Islet precursor cell (in vitro differentiated cells): Measurements from ENCODE around the gene ADCY7.

Experiments used
- DNase-seq: peaks from one replicate; pipeline ENCODE4 v3.0.0-alpha.2; 2018

ADCY7 gene

DNA sequence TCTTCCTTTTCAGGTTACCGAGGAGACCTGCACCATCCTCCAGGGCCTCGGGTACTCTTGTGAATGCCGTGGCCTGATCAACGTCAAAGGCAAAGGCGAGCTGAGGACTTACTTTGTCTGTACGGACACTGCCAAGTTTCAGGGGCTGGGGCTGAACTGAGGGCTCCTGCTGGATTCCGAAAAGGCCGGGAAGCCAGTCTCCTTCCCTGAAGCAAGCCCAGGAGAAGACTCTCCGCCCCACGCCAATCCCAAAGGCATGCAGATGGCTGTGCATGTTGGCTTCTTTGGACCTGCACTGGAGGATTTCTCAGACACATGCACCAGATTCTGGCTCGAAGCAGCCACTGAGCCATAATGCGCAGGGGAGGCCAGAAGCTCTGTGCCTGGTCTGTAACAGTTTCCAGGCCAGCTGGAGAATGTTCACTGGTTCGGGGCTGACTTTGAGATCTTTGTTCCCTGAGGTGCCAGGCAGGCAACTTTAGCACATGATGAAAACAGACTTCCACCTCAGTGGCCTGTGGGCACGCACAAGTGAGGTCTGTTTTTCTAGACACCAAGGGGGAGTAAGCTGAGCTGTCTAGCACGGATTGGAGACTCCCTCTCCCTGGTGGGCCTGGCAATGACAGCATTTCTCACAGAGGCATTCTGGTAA is 49.1 kb downstream of the ADCY7 start:
- peak; percentile 93 for DNase-seq

DNA sequence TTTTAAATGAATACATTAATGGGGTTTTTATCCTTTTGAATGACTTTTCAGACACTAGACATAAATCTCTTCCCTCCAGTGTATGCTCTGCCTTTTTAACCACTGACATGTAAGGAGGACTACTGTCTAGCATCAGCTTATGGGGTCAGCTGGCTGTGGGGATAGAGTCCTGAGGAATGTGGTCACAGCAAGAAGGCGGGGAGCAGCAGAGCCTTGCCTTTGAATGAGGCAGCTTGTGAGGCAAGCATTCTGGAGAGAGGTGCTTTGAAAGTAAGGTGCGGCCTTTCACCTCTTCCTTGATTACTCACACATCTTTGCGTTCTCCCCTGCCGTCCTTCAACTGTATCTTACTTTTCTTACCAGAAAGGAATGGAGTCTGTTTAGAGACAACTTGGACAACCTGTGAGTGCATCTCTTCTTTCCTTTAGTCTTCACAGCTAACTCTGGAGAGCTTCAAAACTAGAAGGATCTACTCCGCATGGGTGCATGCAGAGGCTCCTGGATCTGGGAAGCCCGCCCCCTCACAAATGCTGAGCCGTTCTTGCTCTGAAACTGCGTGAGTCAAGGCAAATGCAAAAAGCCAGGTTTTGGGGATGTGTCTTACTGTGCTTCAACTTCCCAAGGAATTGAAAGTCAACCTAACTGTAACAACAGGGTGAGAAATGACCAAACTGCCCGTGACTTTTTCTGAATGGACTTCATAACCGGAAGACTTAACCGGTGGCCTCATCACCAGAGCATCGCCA is 49.9 kb downstream of the ADCY7 start:
- DNase-seq, result peak; percentile 67

DNA sequence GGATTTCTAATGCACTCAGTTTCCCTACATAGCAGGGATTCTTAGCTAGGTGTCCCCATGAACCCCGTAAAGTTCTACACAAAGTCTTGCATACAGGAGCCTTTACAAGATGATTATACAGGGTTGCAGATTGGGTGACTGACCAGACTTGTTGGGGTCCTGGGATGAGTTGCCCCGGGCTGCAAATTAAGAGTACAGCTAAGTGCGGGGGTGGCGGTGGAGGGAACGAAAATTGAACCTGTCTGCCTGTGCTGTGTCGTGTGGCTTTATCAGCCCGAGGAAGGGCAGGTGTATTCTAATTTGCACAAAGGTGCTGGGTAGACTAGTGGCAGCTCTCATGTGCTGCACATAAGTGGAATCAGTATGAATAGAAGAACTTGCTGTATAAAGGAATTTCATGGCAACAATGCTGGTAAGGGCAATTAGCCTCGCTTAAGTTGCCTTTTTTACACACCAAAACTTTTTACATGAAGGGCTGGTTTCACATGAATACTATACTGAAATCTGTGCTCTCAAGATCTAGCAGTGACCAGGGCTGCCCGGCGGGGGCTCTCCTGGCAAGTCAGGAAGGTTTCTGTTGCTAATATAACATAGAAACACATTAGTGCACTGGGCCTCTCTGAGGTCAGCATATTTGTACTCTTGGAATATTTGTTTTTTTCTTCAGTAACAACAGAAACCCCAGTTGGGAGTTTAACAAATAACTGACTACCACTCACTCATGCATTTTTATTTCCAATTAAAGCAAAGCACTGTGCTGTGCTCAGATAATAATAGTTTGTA is 50.7 kb downstream of the ADCY7 start:
- no peak for DNase-seq

GRCh38 chr16:50318796-50319578 is 52.6 kb downstream of the ADCY7 start:
- peak; percentile 60 for DNase-seq

GRCh38 chr16:50320310-50320709 is 54.0 kb downstream of the ADCY7 start:
- DNase-seq, result peak; percentile 45

DNA sequence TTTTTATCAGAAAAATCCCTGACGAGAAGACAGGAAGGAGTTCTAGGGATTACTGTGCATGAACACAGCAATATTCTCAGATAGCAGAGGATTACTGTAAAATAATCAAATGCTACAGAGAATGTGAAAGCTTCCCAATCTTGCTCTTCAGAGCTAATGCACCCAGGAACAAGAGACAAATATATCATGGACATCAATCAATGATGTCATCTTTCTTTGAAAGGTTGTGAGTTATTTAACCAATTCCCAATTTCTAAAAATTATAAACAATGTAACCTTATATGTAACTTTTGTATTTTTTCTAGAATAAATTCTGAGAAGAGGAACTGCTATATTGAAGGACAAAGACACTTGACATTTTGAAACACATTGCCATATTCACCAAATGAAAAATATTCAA is 56.0 kb downstream of the ADCY7 start:
- no peak for DNase-seq

DNA sequence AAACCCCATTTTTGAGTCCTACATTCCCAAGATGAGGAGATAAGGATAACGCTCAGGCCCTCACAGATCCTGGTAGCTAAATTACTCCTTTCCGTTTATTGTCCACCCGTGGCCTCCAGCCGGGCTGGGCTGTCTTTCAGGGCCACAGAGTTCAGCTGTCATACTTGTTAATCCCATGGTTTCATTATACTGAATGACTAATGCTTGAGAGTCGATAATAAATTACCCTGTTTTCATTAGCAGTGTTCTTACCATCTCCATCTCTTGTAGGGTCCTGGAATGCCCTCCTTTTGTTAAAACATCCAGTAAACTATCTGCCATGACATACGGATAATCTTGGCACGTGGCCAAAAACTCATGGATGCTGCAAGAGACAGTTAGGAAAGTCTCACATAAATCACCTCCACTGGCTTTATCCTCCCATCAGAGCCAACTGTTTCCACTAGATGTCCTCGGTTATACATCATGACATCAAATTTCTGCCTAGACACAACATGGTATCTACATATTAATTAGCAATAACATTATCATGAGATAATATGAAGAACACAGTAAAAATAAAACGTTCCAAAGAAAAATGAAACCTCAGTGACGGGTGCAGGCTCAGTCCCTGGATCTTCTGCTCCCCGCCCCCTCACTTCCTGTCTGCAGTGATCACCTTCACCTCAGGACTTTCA is 57.1 kb downstream of the ADCY7 start:
- peak; percentile 51 for DNase-seq

DNA sequence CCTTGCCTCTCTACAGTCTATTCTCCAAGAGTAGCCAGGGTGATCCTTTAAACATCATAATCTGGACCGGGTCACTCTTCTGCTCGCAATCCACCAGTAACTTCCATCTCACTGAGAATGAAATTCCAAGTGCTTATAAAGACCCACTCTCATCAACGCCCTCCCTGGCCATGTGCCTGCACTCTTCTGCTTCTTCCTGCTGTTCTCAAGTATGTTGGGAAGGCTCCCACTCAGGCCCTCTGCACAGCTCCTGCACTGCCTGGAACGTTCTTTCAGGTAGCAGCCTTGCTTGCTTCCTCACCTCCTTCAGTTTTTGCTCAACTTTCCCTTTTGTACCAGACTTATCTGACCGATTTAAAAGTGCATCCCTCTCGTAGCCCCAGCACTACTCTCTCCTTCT is 58.0 kb downstream of the ADCY7 start:
- no peak for DNase-seq

GRCh38 chr16:50326264-50326663 is 59.9 kb downstream of the ADCY7 start:
- DNase-seq, result no peak

GRCh38 chr16:50326835-50327465 is 60.6 kb downstream of the ADCY7 start:
- DNase-seq, result peak; percentile 57

DNA sequence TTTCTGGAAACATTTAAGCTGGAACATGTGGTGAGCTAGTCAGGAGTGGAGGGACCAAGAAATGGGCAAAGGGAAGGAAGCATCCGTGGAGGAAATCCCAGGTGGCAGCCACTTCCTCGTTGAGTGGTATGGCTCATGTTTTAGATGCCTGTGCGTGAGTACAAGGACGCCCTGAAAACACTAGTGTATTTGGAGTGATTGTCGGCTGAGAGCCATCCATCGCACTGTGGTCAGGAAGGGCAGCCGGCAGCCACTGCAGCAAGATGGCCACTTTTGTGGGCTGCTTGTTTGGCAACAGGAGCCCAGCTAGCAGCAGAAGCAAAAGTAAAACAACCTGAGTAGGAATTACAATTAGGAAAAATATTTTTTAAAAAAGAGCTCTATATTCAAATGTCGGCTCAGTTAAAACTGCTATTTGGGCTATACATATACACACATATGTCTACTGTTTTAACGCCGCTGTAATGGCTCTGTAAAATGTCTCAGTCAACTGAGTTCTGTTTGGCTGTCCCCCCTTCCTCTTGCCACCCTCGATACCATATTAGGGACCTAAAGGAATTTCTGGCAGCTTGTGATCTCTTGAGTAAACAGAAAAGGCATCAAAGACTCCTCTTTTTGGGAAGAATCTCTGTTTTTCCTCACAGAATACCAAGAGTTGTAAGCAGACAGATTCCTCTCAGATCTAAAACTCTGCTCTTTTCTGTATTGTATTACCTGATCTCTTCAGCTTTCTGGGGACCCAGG is 63.3 kb downstream of the ADCY7 start:
- DNase-seq, result no peak

- DNase-seq, result no peak
Measured at GRCh38 chr16:50331570-50331969, 65.2 kb downstream of the ADCY7 start.

DNA sequence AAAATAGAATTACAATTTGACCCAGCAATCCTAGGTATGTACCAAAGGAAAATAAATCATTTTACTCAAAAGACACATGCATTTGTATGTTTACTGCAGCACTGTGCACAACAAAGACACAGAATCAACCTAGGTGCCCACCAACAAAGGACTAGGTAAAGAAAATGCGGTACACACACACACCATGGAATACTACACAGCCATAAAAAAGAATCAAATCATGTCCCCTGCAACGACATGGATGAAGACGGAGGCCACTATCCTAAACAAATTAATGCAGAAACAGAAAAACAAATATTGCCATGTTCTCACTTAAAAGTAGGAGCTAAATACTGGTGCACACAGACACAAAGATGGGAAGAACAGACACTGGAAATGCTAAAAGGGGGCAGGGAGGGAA is 66.2 kb downstream of the ADCY7 start:
- no peak for DNase-seq

GRCh38 chr16:50334106-50334975 is 68.0 kb downstream of the ADCY7 start:
- DNase-seq, result no peak

- DNase-seq, result no peak
Measured at GRCh38 chr16:50335196-50335958, 69.0 kb downstream of the ADCY7 start.

- no peak for DNase-seq
Measured at GRCh38 chr16:50336884-50337283, 70.5 kb downstream of the ADCY7 start.

DNA sequence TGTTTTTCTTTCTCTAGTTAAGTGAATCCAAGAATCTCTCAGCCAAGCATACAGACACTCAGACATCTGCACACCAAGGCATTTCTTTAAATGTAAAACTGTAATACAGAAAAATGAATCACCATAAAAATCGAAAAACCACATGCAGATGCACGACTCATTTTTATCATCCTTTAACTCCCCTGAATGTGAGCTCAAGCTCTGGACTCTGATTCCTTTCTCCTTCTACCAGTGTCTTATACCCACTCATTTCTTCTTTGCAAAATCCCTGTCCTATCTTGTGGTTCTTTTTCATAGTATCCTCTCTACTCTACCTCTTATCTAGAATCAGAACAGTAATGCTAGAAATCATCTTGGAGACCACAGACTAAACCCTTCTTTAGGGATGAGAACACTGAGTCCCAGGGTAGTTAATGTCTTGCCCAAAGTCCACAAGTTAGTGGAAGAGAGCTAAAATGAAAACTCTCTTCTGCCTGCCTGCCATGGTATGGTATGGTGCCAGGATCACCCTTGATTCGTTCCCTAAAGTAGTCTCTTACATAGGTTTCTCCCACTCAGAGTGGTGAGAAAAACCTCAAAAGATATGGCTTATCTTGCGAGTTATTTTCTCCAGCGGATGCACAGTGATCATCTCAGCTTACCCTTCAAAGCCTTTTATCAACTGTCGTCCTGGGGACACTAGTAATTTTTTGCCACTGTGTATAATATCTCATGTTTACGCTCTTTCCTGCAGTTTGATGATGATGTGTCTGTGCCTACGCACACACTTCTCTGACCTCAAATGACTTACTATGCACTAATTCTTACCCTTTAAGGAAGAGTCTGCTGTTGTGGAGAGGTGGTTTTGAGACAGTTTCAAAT is 72.2 kb downstream of the ADCY7 start:
- no peak for DNase-seq

- no peak for DNase-seq
Measured at GRCh38 chr16:50340578-50340977, 74.2 kb downstream of the ADCY7 start.
